ENCODE results near the gene RHEB. TPM values are rescaled to one million over a fixed set of nuclear protein-coding genes. Genes with fewer than 3 reads are reported as not detected.

Gene RHEB
- total RNA-seq, 1 donor from 2014 or later: 113 TPM

GRCh38 chr7:151436446-151437158 is 83.1 kb downstream of the RHEB start:
- Histone ChIP-seq H3K27me3 (ENCODE audit: low read depth) (peaks cover 43% of the 10 kb centered on the region), H3K36me3 (no peaks in the 10 kb centered on the region), H3K9me3 (replicated peaks) (no peaks in the 10 kb centered on the region), H3K27ac (replicated peaks) (peak overlapping the region; percentile 54), H3K4me3 (no peak overlapping the region), H3K4me1 (peaks cover 17% of the 10 kb centered on the region)
- intact Hi-C loops (cut with micrococcal nuclease): no loop called here
- TF ChIP-seq CTCF (IDR thresholded peaks at IDR 0.05; ENCODE audit: borderline replicate concordance): no peak
- DNase-seq: no peak

GRCh38 chr7:151435971-151436370 is 83.7 kb downstream of the RHEB start:
- Histone ChIP-seq H3K27ac (replicated peaks) (peak overlapping the region; percentile 54), H3K36me3 (no peaks in the 10 kb centered on the region), H3K4me1 (peaks cover 17% of the 10 kb centered on the region), H3K9me3 (replicated peaks) (no peaks in the 10 kb centered on the region), H3K27me3 (ENCODE audit: low read depth) (peaks cover 49% of the 10 kb centered on the region), H3K4me3 (no peak overlapping the region)
- no peak for TF ChIP-seq CTCF (IDR thresholded peaks at IDR 0.05; ENCODE audit: borderline replicate concordance)
- intact Hi-C loops (cut with micrococcal nuclease): no loop called here
- no peak for DNase-seq

DNA sequence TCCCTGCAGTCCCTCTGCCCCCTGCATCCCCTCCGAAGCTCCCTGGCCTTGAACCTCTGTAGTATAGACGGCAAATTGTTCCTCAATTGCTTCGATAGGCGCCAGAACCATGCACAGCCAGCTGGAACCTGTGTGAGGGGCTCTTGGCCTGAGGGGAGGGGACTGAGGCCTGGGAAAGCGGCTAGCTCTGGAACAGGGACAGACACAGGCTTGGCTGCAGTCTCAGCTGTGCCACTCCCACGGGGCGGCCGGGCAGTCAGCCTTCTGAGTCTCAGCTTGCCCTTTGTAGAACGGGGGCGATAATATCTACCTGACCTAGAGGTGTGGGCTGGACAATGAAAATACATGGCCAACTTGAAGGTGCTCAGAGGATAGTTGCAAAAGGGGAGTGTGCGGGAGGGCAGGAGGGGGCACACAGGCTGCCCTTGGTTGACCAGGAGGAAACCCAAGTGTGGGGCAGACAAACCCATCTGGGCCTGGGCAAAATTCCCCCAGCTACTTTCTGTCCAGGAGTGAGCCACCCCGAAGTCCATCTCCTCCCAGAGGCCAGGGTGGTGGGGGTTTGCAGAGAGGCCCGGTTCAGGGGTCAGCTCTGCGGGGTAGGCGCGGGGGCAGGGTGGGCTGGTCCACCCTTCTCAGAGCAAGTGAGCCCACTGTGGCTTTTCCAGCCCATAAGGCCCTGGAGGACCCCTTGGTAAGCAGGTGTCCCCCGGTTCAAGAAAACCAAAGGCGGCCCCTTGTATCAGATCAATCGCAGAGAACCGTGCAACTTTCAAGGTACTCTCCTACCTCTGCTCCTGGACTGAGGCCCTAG is 84.4 kb downstream of the RHEB start:
- no peaks in the 10 kb centered on the region for H3K9me3 ChIP-seq (replicated peaks)
- no peak for TF ChIP-seq CTCF (IDR thresholded peaks at IDR 0.05; ENCODE audit: borderline replicate concordance)
- DNase-seq: no peak
- H3K36me3 ChIP-seq: no peaks in the 10 kb centered on the region
- intact Hi-C loops (cut with micrococcal nuclease): no loop called here
- peaks cover 46% of the 10 kb centered on the region for H3K27me3 ChIP-seq (ENCODE audit: low read depth)
- H3K27ac ChIP-seq (replicated peaks): no peak overlapping the region
- no peak overlapping the region for H3K4me3 ChIP-seq
- H3K4me1 ChIP-seq: peaks cover 17% of the 10 kb centered on the region

DNA sequence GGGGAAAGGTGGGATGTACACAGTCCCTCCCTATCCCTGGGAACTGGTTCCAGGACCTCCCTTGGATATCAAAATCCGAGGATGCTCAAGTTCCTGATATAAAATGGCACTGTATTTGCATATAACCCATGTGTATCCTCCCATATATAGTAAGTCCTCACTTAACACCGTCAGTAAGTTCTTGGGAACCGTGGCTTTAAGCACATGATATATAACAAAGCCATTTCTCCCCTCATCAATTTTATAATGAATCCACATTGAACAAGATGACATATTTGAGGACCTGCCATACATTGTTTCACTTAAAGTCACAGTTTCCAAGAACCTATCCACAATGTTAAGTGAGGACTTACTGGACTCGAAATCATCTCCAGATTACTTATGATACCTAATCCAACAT is 85.1 kb downstream of the RHEB start:
- intact Hi-C loops (cut with micrococcal nuclease): no loop called here
- TF ChIP-seq CTCF (IDR thresholded peaks at IDR 0.05; ENCODE audit: borderline replicate concordance): no peak
- no peak overlapping the region for H3K4me3 ChIP-seq
- peaks cover 10% of the 10 kb centered on the region for H3K4me1 ChIP-seq
- peaks cover 38% of the 10 kb centered on the region for H3K27me3 ChIP-seq (ENCODE audit: low read depth)
- DNase-seq: no peak
- H3K27ac ChIP-seq (replicated peaks): no peak overlapping the region
- no peaks in the 10 kb centered on the region for H3K9me3 ChIP-seq (replicated peaks)
- no peaks in the 10 kb centered on the region for H3K36me3 ChIP-seq

DNA sequence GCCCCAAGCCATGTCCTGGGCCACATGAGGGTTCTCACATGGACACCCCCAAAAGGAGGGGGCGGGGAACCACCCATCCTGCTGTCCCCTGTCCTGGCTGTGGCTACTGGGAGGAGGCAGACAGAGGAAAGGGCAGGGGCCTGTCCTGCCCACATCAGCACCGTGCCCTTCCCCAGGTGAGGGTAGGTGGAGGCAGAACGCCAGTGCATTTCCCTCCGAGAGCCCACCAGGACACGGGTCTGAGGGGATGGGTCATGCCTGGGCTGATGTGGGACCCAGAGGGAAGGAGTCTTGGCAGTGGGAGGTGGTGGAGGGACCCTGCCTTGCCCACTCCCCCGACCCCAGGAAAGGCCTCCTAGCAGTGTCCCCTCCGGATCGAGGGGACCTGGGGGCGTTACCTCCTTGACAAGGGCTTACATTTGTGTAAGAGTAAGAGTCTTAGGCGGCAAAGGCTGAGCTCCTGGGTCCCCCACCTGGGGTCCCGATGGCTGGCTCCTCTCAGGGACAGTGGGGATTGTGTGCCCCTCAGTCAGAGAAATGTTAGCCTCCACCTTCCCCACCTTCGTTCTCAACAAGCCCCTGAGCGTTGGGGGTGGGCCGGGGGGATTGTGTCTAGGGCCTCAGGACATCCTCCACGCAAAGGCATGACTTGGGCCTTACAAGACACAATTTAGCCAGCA is 85.8 kb downstream of the RHEB start:
- H3K9me3 ChIP-seq (replicated peaks): no peaks in the 10 kb centered on the region
- no peak for TF ChIP-seq CTCF (IDR thresholded peaks at IDR 0.05; ENCODE audit: borderline replicate concordance)
- H3K4me3 ChIP-seq: no peak overlapping the region
- H3K27ac ChIP-seq (replicated peaks): no peak overlapping the region
- H3K36me3 ChIP-seq: no peaks in the 10 kb centered on the region
- H3K27me3 ChIP-seq (ENCODE audit: low read depth): peaks cover 32% of the 10 kb centered on the region
- peaks cover 8% of the 10 kb centered on the region for H3K4me1 ChIP-seq
- DNase-seq: no peak
- intact Hi-C loops (cut with micrococcal nuclease): no loop called here

All from left ventricle myocardium inferior (tissue), 1 donor.